ENCODE results near the gene ABLIM1.

- TF ChIP-seq ZNF513 (tag by site-specific recombination; IDR thresholded peaks at IDR 0.05) (no peak), ZNF391 (tag by site-specific recombination; IDR thresholded peaks at IDR 0.05; ENCODE audit: borderline replicate concordance, low read depth) (no peak), CTCF (tag by site-specific recombination; IDR thresholded peaks at IDR 0.05) (no peak), ZEB2 (tag by site-specific recombination; IDR thresholded peaks at IDR 0.05) (no peak)
Observed at GRCh38 chr10:114388275-114388674, 269.8 kb downstream of the ABLIM1 start.
